Neural cell (in vitro differentiated cells): Measurements from ENCODE around the gene FXYD4. TPM values are rescaled to one million over a fixed set of nuclear protein-coding genes. Genes with fewer than 3 reads are reported as not detected.

Source experiments
- H2AFZ ChIP-seq: fragments of 200-600, 300-800 bp; sonication (generic), shearing (Covaris generic); 2 replicates; pipeline ENCODE4 v1.6.0; 2014; ENCODE audit warnings: low read depth, mild to moderate bottlenecking, antibody characterized with exemption, low read length, moderate library complexity
- H3F3A ChIP-seq: fragments of 200-600 bp; shearing (Covaris generic); 2 replicates; pipeline ENCODE4 v1.6.1; 2016; ENCODE audit warnings: mild to moderate bottlenecking, moderate library complexity, mixed read lengths, antibody characterized with exemption, low read length; ENCODE audit not compliant: insufficient read depth, poor library complexity, severe bottlenecking
- H3K27ac ChIP-seq: fragments of 200-600, 300-800 bp; sonication (generic), shearing (Covaris generic); 2 replicates; pipeline ENCODE4 v1.5.1; 2014; ENCODE audit warnings: mild to moderate bottlenecking, low read length, moderate library complexity
- H3K27me3 ChIP-seq: fragments of 300-800, 200-600 bp; sonication (generic), shearing (Covaris generic); 2 replicates; pipeline ENCODE4 v1.6.0; 2014; ENCODE audit warnings: mild to moderate bottlenecking, low read depth, low read length, moderate library complexity; ENCODE audit not compliant: insufficient read depth
- H3K36me3 ChIP-seq: fragments of 300-800, 200-600 bp; sonication (generic), shearing (Covaris generic); 2 replicates; pipeline ENCODE4 v1.5.1; 2014; ENCODE audit warnings: mild to moderate bottlenecking, antibody characterized with exemption, low read length, moderate library complexity; ENCODE audit not compliant: insufficient read depth
- H3K4me2 ChIP-seq: fragments of 300-800, 200-600 bp; sonication (generic), shearing (Covaris generic); 2 replicates; pipeline ENCODE4 v1.6.0; 2014; ENCODE audit warnings: mild to moderate bottlenecking, low read length
- H3K4me3 ChIP-seq: fragments of 300-800, 200-600 bp; sonication (generic), shearing (Covaris generic); 2 replicates; pipeline ENCODE4 v1.5.1; 2014; ENCODE audit warnings: mild to moderate bottlenecking, low read length, moderate library complexity
- H3K79me2 ChIP-seq: fragments of 200-600 bp; shearing (Covaris generic); replicated peaks from 2 replicates; pipeline ENCODE4 v1.6.0; 2014; ENCODE audit warnings: mild to moderate bottlenecking, low read length, moderate library complexity; ENCODE audit not compliant: insufficient read depth
- H3K9ac ChIP-seq: fragments of 300-800, 200-600 bp; sonication (generic), shearing (Covaris generic); 2 replicates; pipeline ENCODE4 v1.6.1; 2016; ENCODE audit warnings: mild to moderate bottlenecking, low read length, mixed read lengths
- H3K9me2 ChIP-seq: fragments of 200-600 bp; shearing (Covaris generic); 2 replicates; pipeline ENCODE4 v1.6.1; 2016; ENCODE audit warnings: mild to moderate bottlenecking, low read length, mixed read lengths; ENCODE audit not compliant: insufficient read depth
- H3K9me3 ChIP-seq: fragments of 200-600, 300-800 bp; sonication (generic), shearing (Covaris generic); 2 replicates; pipeline ENCODE4 v1.6.1; 2016; ENCODE audit warnings: mild to moderate bottlenecking, mixed run types, low read length, moderate library complexity, mixed read lengths
- H4K20me1 ChIP-seq: fragments of 200-600 bp; shearing (Covaris generic); 2 replicates; pipeline ENCODE4 v1.6.1; 2016; ENCODE audit warnings: mild to moderate bottlenecking, mixed run types; ENCODE audit not compliant: insufficient read depth
- EP300 ChIP-seq: fragments of 450-650 bp; conservative IDR thresholded peaks from 2 replicates; pipeline ENCODE4 v1.6.1; 2014; ENCODE audit warnings: antibody characterized with exemption, mild to moderate bottlenecking, moderate library complexity; ENCODE audit not compliant: poor library complexity, severe bottlenecking
- EZH2 ChIP-seq: fragments of 200-600, 300-800 bp; shearing (Covaris generic), sonication (generic); IDR thresholded peaks from 2 replicates; pipeline ENCODE4 v1.6.1; 2014; ENCODE audit warnings: antibody characterized with exemption, low read length, borderline replicate concordance, mild to moderate bottlenecking; ENCODE audit not compliant: insufficient read depth, poor library complexity, severe bottlenecking
- MXI1 ChIP-seq: fragments of 450-650 bp; conservative IDR thresholded peaks from 2 replicates; pipeline ENCODE4 v1.6.1; 2014; ENCODE audit warnings: antibody characterized with exemption, mild to moderate bottlenecking; ENCODE audit not compliant: poor library complexity, severe bottlenecking
- POLR2AphosphoS5 ChIP-seq: IDR thresholded peaks from 2 replicates; pipeline ENCODE4 v1.6.1; 2012
- RAD21 ChIP-seq: fragments of 450-650 bp; conservative IDR thresholded peaks from 2 replicates; pipeline ENCODE4 v1.6.1; 2014; ENCODE audit warnings: antibody characterized with exemption, mild to moderate bottlenecking, moderate library complexity
- SMC3 ChIP-seq: fragments of 450-650 bp; conservative IDR thresholded peaks from 2 replicates; pipeline ENCODE4 v1.6.1; 2014; ENCODE audit warnings: antibody characterized with exemption, mild to moderate bottlenecking, moderate library complexity; ENCODE audit not compliant: poor library complexity
- TAF1 ChIP-seq: IDR thresholded peaks from 2 replicates; pipeline ENCODE4 v1.6.1; 2012; ENCODE audit warnings: low read depth
- polyA plus RNA-seq: library from polyadenylated mRNA; depleted of rRNA; stranded (reverse); fragments of >200 nt; gene quantifications from 2 replicates; pipeline ENCODE4 v1.2.3, GENCODE V29; 2014
- TF ChIP-seq, protein P1 (sequence below): IDR thresholded peaks from 2 replicates; pipeline ENCODE4 v1.6.1; 2012; ENCODE audit warnings: borderline replicate concordance
- TF ChIP-seq, protein P2 (sequence below): fragments of 450-650 bp; IDR thresholded peaks from 2 replicates; pipeline ENCODE4 v1.5.1; 2014; ENCODE audit warnings: antibody characterized with exemption, mild to moderate bottlenecking, moderate library complexity; ENCODE audit not compliant: poor library complexity, severe bottlenecking

Gene FXYD4
- polyA plus RNA-seq, 1 donor from 2014 or later, result not detected

DNA sequence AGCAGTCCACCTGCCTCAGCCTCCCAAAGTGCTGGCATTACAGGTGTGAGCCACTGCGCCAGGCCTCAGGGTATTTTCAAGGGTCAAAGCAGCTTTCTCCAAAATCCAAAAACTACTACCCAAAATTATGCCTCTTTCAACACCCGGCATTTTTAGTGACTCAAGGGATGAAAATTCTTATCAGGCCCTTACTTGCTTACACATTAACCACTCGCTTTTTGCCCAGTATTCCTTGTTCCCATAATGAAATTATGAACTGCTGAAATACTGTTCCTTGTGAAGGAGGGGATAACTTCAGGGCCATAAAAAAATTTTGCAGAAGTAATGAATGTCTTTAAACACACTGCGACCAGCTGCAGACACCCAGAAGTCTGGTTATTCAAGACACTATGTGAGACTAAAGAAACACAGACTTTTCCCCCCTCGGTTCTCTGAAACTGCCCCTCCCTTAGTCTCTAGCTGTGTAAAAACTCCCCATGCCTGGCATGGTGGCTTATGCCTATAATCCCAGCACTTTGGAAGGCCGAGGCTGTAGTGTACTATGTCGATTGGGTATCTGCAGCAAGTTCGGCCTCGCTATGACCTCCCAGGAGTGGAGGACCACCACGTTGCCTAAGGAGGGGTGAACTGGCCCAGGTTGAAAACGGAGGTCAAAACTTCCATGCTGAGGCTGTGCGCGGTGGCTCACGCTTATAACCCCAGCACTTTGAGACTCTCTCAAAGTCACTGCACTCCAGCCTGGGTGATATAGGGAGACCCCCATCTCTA lies 12.0 kb downstream of the FXYD4 start:
- Histone ChIP-seq H2AFZ (no peak overlapping the region), H3K36me3 (no peaks in the 10 kb centered on the region), H3K9me3 (no peaks in the 10 kb centered on the region), H3K27ac (no peak overlapping the region), H3K27me3 (no peaks in the 10 kb centered on the region), H3K4me2 (no peak overlapping the region), H3K79me2 (no peaks in the 10 kb centered on the region), H3K4me3 (no peak overlapping the region), H3K9me2 (no peaks in the 10 kb centered on the region), H4K20me1 (no peaks in the 10 kb centered on the region), H3K9ac (no peak overlapping the region), H3F3A (no peaks in the 10 kb centered on the region)
- TF ChIP-seq, protein P1, sequence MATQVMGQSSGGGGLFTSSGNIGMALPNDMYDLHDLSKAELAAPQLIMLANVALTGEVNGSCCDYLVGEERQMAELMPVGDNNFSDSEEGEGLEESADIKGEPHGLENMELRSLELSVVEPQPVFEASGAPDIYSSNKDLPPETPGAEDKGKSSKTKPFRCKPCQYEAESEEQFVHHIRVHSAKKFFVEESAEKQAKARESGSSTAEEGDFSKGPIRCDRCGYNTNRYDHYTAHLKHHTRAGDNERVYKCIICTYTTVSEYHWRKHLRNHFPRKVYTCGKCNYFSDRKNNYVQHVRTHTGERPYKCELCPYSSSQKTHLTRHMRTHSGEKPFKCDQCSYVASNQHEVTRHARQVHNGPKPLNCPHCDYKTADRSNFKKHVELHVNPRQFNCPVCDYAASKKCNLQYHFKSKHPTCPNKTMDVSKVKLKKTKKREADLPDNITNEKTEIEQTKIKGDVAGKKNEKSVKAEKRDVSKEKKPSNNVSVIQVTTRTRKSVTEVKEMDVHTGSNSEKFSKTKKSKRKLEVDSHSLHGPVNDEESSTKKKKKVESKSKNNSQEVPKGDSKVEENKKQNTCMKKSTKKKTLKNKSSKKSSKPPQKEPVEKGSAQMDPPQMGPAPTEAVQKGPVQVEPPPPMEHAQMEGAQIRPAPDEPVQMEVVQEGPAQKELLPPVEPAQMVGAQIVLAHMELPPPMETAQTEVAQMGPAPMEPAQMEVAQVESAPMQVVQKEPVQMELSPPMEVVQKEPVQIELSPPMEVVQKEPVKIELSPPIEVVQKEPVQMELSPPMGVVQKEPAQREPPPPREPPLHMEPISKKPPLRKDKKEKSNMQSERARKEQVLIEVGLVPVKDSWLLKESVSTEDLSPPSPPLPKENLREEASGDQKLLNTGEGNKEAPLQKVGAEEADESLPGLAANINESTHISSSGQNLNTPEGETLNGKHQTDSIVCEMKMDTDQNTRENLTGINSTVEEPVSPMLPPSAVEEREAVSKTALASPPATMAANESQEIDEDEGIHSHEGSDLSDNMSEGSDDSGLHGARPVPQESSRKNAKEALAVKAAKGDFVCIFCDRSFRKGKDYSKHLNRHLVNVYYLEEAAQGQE, result no peak
- TF ChIP-seq TAF1 (no peak), MXI1 (no peak), SMC3 (no peak), POLR2AphosphoS5 (no peak), EP300 (no peak), EZH2 (no peak), RAD21 (no peak)
- TF ChIP-seq, protein P2, sequence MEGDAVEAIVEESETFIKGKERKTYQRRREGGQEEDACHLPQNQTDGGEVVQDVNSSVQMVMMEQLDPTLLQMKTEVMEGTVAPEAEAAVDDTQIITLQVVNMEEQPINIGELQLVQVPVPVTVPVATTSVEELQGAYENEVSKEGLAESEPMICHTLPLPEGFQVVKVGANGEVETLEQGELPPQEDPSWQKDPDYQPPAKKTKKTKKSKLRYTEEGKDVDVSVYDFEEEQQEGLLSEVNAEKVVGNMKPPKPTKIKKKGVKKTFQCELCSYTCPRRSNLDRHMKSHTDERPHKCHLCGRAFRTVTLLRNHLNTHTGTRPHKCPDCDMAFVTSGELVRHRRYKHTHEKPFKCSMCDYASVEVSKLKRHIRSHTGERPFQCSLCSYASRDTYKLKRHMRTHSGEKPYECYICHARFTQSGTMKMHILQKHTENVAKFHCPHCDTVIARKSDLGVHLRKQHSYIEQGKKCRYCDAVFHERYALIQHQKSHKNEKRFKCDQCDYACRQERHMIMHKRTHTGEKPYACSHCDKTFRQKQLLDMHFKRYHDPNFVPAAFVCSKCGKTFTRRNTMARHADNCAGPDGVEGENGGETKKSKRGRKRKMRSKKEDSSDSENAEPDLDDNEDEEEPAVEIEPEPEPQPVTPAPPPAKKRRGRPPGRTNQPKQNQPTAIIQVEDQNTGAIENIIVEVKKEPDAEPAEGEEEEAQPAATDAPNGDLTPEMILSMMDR, result no peak

DNA sequence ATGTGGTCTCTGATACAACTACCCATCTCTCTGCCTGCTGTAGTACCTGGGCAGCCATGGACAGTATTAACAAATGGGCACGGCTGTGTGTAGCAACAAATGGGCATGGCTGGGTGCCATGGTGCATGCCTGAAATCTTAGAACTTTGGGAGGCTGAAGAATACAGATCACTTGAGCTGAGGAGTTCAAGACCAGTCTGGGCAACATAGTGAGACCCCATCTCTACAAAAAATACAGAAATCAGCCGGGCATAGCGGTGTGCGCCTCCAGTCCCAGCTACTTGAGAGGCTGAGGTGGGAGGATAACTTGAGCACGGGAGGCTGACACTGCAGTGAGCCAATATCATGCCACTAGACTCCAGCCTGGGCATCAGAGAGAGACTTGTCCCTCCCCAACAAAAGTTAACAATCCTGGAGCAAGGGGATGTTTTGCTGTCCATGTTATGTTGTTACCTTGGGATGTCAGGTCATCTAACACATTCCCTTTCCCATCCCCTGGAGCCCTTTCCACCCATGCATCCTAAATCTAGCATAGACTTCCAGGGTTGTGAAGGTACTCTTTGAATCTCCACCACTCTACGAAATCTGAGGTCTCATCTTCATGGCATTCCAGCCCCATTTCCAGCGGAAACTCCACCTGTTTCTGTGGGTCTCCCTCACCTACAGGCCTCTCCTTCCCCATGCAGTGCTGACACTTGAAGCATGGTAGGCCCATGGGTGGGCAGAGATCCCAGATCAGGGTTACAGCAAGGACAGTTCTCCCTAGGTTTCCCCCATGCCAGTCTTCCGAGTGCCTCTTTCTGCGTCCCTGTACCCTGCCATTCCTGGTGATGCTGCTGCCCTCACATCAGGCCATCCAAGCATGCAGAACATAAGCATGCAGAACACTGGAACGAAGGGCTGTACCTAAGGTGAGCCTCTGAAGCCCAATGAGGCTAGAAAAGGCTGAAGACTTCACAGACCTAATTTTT lies 13.1 kb downstream of the FXYD4 start:
- H3K4me3 ChIP-seq, result no peak overlapping the region
- H3K9ac ChIP-seq, result no peak overlapping the region
- H3K9me3 ChIP-seq, result no peaks in the 10 kb centered on the region
- no peaks in the 10 kb centered on the region for H3K36me3 ChIP-seq
- H3K27ac ChIP-seq, result no peak overlapping the region
- no peak overlapping the region for H3K4me2 ChIP-seq
- H3F3A ChIP-seq, result no peaks in the 10 kb centered on the region
- H3K79me2 ChIP-seq, result no peaks in the 10 kb centered on the region
- H2AFZ ChIP-seq, result no peak overlapping the region
- TF ChIP-seq, protein P1, result no peak
- TF ChIP-seq RAD21, result no peak
- no peak for TF ChIP-seq MXI1
- no peaks in the 10 kb centered on the region for H3K27me3 ChIP-seq
- no peaks in the 10 kb centered on the region for H4K20me1 ChIP-seq
- no peaks in the 10 kb centered on the region for H3K9me2 ChIP-seq
